Measurements from ENCODE around the gene MMP21.

The MMP21 gene

DNA sequence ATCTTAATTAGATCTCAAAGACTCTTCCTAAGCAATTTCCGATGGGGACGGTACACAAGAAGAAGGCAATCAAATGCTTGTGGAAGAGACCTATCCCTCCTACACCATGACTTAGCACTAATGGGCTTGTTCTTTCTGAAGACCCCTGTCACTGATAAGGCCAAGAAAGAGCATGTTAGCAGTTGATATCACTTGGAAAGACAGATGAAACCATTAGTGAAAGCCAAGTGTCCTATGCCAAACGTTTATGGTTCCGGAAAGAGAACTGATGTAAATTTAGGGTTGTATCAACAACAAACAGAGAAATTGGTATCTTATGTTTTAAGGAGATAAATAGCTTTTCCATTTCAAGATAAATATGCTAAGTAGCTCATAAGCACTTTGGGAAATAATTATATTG is 40.9 kb upstream of the MMP21 start:
- H3K27ac ChIP-seq, result no peak overlapping the region
- TF ChIP-seq, protein P1, sequence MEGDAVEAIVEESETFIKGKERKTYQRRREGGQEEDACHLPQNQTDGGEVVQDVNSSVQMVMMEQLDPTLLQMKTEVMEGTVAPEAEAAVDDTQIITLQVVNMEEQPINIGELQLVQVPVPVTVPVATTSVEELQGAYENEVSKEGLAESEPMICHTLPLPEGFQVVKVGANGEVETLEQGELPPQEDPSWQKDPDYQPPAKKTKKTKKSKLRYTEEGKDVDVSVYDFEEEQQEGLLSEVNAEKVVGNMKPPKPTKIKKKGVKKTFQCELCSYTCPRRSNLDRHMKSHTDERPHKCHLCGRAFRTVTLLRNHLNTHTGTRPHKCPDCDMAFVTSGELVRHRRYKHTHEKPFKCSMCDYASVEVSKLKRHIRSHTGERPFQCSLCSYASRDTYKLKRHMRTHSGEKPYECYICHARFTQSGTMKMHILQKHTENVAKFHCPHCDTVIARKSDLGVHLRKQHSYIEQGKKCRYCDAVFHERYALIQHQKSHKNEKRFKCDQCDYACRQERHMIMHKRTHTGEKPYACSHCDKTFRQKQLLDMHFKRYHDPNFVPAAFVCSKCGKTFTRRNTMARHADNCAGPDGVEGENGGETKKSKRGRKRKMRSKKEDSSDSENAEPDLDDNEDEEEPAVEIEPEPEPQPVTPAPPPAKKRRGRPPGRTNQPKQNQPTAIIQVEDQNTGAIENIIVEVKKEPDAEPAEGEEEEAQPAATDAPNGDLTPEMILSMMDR (conservative IDR thresholded peaks at IDR 0.05), result no peak
- no peak for TF ChIP-seq ZFX (IDR thresholded peaks at IDR 0.05)

DNA sequence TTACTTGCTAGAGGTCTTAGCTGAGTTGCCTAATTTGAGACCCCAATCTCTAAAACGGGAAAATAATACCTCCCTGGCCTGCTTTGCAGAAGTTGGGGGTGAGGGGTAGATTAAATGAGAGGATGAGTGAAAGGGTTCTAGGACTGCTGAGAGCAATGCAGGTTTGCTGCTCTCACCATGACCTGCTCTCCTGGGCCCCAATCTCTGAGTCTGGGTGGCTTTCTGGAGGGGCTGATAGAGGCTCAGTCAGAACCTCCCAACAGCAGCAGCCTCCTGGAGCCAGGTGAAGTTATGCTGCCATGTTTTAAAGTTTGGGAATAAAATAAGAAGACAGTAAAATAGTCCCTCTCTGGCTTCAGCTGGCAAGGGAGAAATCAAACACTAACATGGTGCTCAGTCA is 40.1 kb upstream of the MMP21 start:
- TF ChIP-seq, protein P1 (conservative IDR thresholded peaks at IDR 0.05), result no peak
- TF ChIP-seq ZFX (IDR thresholded peaks at IDR 0.05), result no peak
- no peak overlapping the region for H3K27ac ChIP-seq

DNA sequence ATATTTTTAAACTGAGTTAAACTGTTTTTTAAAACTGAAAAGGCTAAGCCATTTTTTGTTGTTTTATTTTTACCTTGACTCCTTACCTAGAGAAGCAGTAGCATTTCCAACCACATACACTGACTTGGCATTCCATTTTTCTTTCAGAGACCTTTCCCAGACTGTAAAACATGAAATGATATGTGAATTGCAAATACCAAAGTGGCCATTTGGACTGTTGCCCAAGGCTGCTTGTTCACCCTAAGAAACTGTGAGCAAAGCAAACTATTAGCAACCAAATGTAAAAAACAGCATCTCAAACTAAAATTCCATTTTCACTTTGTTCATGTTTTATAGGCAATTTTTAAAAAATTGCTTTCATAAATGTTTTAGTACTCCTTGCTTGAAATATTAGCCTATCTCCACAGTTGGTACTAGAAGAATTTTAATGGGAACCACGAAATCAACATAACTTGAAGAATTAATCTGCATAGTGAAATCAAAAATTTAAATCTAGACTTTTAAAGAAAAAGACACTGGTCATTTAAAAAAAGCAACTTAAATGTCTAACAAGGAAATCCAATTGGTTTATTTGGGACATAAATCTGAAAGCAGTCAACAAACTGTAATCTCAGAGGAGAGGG is 36.6 kb upstream of the MMP21 start:
- TF ChIP-seq ZFX (IDR thresholded peaks at IDR 0.05), result no peak
- TF ChIP-seq, protein P1 (conservative IDR thresholded peaks at IDR 0.05), result no peak

DNA sequence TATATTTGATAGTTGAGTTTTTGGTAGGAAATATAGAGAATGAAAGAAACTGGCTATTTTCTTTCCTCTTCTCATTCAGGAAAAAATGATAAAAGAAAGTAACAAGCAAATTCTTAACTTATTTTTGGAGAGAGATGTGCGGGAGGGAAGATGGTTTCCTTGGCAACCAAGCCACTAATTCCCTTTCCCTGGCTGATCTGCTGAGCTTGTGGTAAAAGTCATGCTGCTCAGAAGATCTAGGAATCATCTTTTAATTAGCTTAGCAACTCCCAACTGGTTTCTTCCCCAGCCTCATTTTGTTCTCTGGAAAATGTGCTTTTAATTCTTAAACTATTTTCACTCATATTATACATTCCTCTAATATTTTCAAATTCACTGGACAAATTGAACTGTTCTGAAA is 35.6 kb upstream of the MMP21 start:
- H3K27ac ChIP-seq, result no peak overlapping the region
- TF ChIP-seq, protein P1 (conservative IDR thresholded peaks at IDR 0.05), result no peak
- no peak for TF ChIP-seq ZFX (IDR thresholded peaks at IDR 0.05)

More for the DNA sequence above, 36.6 kb upstream of the MMP21 start:
- no peak overlapping the region for H3K27ac ChIP-seq

DNA sequence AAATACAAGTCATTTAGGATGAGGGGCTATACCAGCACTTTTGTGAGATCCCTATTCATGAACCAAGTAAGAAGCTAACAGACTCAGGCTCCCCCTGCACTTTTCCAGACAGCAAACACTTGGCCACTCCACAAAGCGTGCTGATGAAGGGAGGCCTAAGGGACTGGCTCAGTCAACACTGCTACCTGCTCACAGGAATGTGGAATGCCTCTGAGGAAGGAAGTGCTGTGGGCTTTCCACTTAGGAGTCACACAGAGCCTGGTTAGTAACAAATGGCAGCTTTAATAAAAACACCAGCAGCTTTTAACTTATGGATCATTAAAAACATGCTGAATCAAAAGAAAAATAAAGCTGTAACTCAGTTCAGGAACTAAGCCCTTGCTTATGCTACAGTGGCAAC is 32.4 kb upstream of the MMP21 start:
- H3K27ac ChIP-seq, result no peak overlapping the region
- TF ChIP-seq ZFX (IDR thresholded peaks at IDR 0.05), result no peak
- TF ChIP-seq, protein P1 (conservative IDR thresholded peaks at IDR 0.05), result no peak

DNA sequence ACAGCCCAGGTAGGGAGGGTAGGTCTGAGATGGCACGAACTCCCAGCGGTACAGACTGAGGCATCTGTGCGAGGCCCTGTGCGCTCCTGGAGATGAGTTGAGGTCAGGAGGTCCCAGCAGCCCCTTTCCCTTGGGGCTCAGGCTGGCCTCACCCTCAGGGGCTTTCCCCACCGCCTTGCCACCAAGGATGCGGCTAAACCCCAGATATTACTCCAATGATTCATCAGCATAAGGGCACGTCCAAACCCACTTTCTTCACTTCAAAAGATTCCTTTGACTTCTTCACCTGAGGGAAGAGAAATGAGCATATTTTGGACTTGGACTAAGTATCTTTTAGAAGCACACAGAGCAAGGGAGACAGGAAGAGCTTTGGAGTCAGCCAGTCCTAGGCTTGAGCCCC is 27.1 kb upstream of the MMP21 start:
- H3K27ac ChIP-seq, result no peak overlapping the region
- no peak for TF ChIP-seq ZFX (IDR thresholded peaks at IDR 0.05)
- TF ChIP-seq, protein P1 (conservative IDR thresholded peaks at IDR 0.05), result no peak

DNA sequence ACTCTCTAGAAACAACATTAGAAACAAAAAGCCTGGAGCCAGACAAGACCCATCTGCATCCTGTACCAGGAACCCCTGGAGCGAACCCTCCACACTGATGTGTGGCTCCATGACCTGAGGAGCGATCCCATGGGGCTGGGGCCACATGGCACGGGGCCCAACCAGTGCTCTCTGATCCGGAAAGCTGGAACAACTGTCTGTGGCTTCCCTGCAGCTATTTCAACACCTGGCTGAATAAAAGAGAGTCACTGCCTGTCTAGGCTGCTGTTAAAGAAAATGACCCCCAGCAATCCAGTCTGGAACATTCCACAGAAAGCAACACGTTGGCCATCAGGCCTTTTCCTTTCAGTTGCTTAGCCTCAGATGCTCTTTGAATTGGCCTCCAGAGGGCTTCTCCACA is 26.5 kb upstream of the MMP21 start:
- TF ChIP-seq, protein P1 (conservative IDR thresholded peaks at IDR 0.05), result no peak
- H3K27ac ChIP-seq, result no peak overlapping the region

All from C4-2B (cell line).